ENCODE measurements around the gene RPS6KL1. TPM values are rescaled to one million over a fixed set of nuclear protein-coding genes. Genes with fewer than 3 reads are reported as not detected.

RPS6KL1 gene
- total RNA-seq, 1 donor from 2014 or later, result 6.4 TPM

- TF ChIP-seq CTCF (IDR thresholded peaks at IDR 0.05) (no peak), EZH2 (IDR thresholded peaks at IDR 0.05) (no peak), EZH2phosphoT487 (IDR thresholded peaks at IDR 0.05) (no peak)
- no peaks in the 10 kb centered on the region for H3K4me1 Mint-ChIP-seq
- Histone ChIP-seq H4K20me1 (ENCODE audit: low read depth) (no peaks in the 10 kb centered on the region), H3K36me3 (no peaks in the 10 kb centered on the region), H3K4me2 (no peak overlapping the region), H3K4me1 (no peaks in the 10 kb centered on the region), H3K9me3 (ENCODE audit: low read depth) (no peaks in the 10 kb centered on the region), H3K27me3 (no peaks in the 10 kb centered on the region), H3K27ac (no peak overlapping the region), H3K79me2 (ENCODE audit: low read depth) (no peaks in the 10 kb centered on the region), H3K4me3 (no peak overlapping the region), H2AFZ (replicated peaks) (no peak overlapping the region), H3K9ac (no peak overlapping the region), H3F3A (ENCODE audit: low read depth) (no peaks in the 10 kb centered on the region)
- H3K4me3 Mint-ChIP-seq, result no peak overlapping the region
- H3K27ac Mint-ChIP-seq, result no peak overlapping the region
- no peak for DNase-seq (ENCODE audit: low spot score)
- H3K27me3 Mint-ChIP-seq (ENCODE audit: insufficient read depth, low read depth), result peaks cover 3% of the 10 kb centered on the region
- H3K9me3 Mint-ChIP-seq, result no peaks in the 10 kb centered on the region
- no peaks in the 10 kb centered on the region for H3K36me3 Mint-ChIP-seq
These were observed 51.2 kb downstream of the RPS6KL1 start for GRCh38 chr14:74871819-74872218.

- TF ChIP-seq EZH2phosphoT487 (IDR thresholded peaks at IDR 0.05), result no peak
- no peak for TF ChIP-seq CTCF (IDR thresholded peaks at IDR 0.05)
- TF ChIP-seq EZH2 (IDR thresholded peaks at IDR 0.05), result no peak
- Histone ChIP-seq H3K4me1 (no peaks in the 10 kb centered on the region), H3K9ac (no peak overlapping the region), H3K9me3 (ENCODE audit: low read depth) (no peaks in the 10 kb centered on the region), H3K27me3 (no peaks in the 10 kb centered on the region), H3K79me2 (ENCODE audit: low read depth) (no peaks in the 10 kb centered on the region), H2AFZ (replicated peaks) (no peak overlapping the region), H3K4me2 (no peak overlapping the region), H3F3A (ENCODE audit: low read depth) (no peaks in the 10 kb centered on the region), H3K4me3 (no peak overlapping the region), H4K20me1 (ENCODE audit: low read depth) (no peaks in the 10 kb centered on the region), H3K27ac (no peak overlapping the region), H3K36me3 (no peaks in the 10 kb centered on the region)
- DNase-seq (ENCODE audit: low spot score), result no peak
- Mint-ChIP-seq H3K27me3 (ENCODE audit: insufficient read depth, low read depth) (peaks cover 5% of the 10 kb centered on the region), H3K9me3 (no peaks in the 10 kb centered on the region), H3K36me3 (no peaks in the 10 kb centered on the region), H3K4me3 (no peak overlapping the region), H3K27ac (no peak overlapping the region), H3K4me1 (no peaks in the 10 kb centered on the region)
These were observed 54.3 kb downstream of the RPS6KL1 start for GRCh38 chr14:74868739-74869138.

- H3K27me3 Mint-ChIP-seq (ENCODE audit: insufficient read depth, low read depth), result peaks cover 7% of the 10 kb centered on the region
- H3F3A ChIP-seq (ENCODE audit: low read depth), result no peaks in the 10 kb centered on the region
- H3K36me3 Mint-ChIP-seq, result no peaks in the 10 kb centered on the region
- no peaks in the 10 kb centered on the region for H3K4me1 Mint-ChIP-seq
- no peaks in the 10 kb centered on the region for H3K9me3 Mint-ChIP-seq
- no peak for TF ChIP-seq EZH2phosphoT487 (IDR thresholded peaks at IDR 0.05)
- TF ChIP-seq CTCF (IDR thresholded peaks at IDR 0.05), result no peak
- TF ChIP-seq EZH2 (IDR thresholded peaks at IDR 0.05), result no peak
- H3K27me3 ChIP-seq, result no peaks in the 10 kb centered on the region
- H3K9me3 ChIP-seq (ENCODE audit: low read depth), result no peaks in the 10 kb centered on the region
- no peak overlapping the region for H3K4me3 ChIP-seq
- no peak for DNase-seq (ENCODE audit: low spot score)
- H3K4me3 Mint-ChIP-seq, result no peak overlapping the region
- no peaks in the 10 kb centered on the region for H3K79me2 ChIP-seq (ENCODE audit: low read depth)
- no peak overlapping the region for H2AFZ ChIP-seq (replicated peaks)
- H3K4me2 ChIP-seq, result no peak overlapping the region
- H3K4me1 ChIP-seq, result no peaks in the 10 kb centered on the region
- H3K27ac Mint-ChIP-seq, result no peak overlapping the region
- H3K36me3 ChIP-seq, result no peaks in the 10 kb centered on the region
- no peak overlapping the region for H3K9ac ChIP-seq
- no peak overlapping the region for H3K27ac ChIP-seq
- no peaks in the 10 kb centered on the region for H4K20me1 ChIP-seq (ENCODE audit: low read depth)
These were observed 55.4 kb downstream of the RPS6KL1 start for GRCh38 chr14:74867673-74868072.

Measured in neural progenitor cell (in vitro differentiated cells).